SU-DHL-6 (cell line): ENCODE data around the gene ONECUT1.

ENCODE experiments used
- H2AFZ ChIP-seq: fragments of 200-600 bp; sonication (generic); 2 replicates; pipeline ENCODE4 v1.6.1; 2014; ENCODE audit warnings: low read depth, mild to moderate bottlenecking, moderate library complexity, mixed read lengths, antibody characterized with exemption, low read length; ENCODE audit not compliant: severe bottlenecking
- H3F3A ChIP-seq: fragments of 200-600 bp; shearing (Covaris generic); 2 replicates; pipeline ENCODE4 v1.6.0; 2016; ENCODE audit warnings: antibody characterized with exemption, mild to moderate bottlenecking; ENCODE audit not compliant: insufficient read depth
- H3K27ac ChIP-seq: fragments of 200-600 bp; sonication (generic); 2 replicates; pipeline ENCODE4 v1.5.1; 2016; ENCODE audit warnings: low read depth, mild to moderate bottlenecking, low read length, moderate library complexity, mixed read lengths
- H3K27me3 ChIP-seq: fragments of 200-600 bp; sonication (generic), shearing (Covaris generic); 2 replicates; pipeline ENCODE4 v1.6.0; 2014; ENCODE audit warnings: mild to moderate bottlenecking, low read length
- H3K36me3 ChIP-seq: fragments of 200-600 bp; sonication (generic); 2 replicates; pipeline ENCODE4 v1.6.1; 2014; ENCODE audit warnings: mild to moderate bottlenecking, low read length, mixed read lengths
- H3K4me2 ChIP-seq: fragments of 300-600, 200-600 bp; shearing (Covaris generic), sonication (generic); 2 replicates; pipeline ENCODE4 v1.6.0; 2014; ENCODE audit warnings: low read length, low read depth, mild to moderate bottlenecking; ENCODE audit not compliant: poor library complexity, severe bottlenecking
- H3K4me3 ChIP-seq: fragments of 200-600 bp; sonication (generic); 2 replicates; pipeline ENCODE4 v1.5.1; 2014; ENCODE audit warnings: antibody characterized with exemption, low read length, mild to moderate bottlenecking, mixed read lengths; ENCODE audit not compliant: insufficient read depth, poor library complexity, severe bottlenecking
- H3K79me2 ChIP-seq: fragments of 200-600 bp; sonication (generic); 2 replicates; pipeline ENCODE4 v1.6.1; 2014; ENCODE audit warnings: mild to moderate bottlenecking, low read length, moderate library complexity; ENCODE audit not compliant: insufficient read depth
- H3K9ac ChIP-seq: fragments of 200-600 bp; sonication (generic); 2 replicates; pipeline ENCODE4 v1.7.0; 2014; ENCODE audit warnings: mild to moderate bottlenecking, low read length
- H3K9me2 ChIP-seq: fragments of 200-600 bp; sonication (generic); replicated peaks from 2 replicates; pipeline ENCODE4 v1.6.1; 2014; ENCODE audit warnings: low read length; ENCODE audit not compliant: insufficient read depth
- H3K9me3 ChIP-seq: fragments of 200-600 bp; sonication (generic); 2 replicates; pipeline ENCODE4 v1.6.1; 2014; ENCODE audit warnings: low read length, mixed read lengths; ENCODE audit not compliant: insufficient read depth
- H4K20me1 ChIP-seq: fragments of 200-600 bp; sonication (generic); 2 replicates; pipeline ENCODE4 v1.6.1; 2014; ENCODE audit warnings: low read depth, mild to moderate bottlenecking, antibody characterized with exemption, low read length, moderate library complexity, mixed read lengths
- CTCF ChIP-seq: fragments of 200-600 bp; sonication (generic); IDR thresholded peaks from one replicate; pipeline ENCODE4 v1.5.1; 2017; ENCODE audit warnings: antibody characterized with exemption, mild to moderate bottlenecking, low read length, moderate library complexity; ENCODE audit not compliant: insufficient read depth, poor library complexity, severe bottlenecking
- EZH2phosphoT487 ChIP-seq: fragments of 200-600 bp; sonication (generic), shearing (Covaris generic); conservative IDR thresholded peaks from 2 replicates; pipeline ENCODE4 v1.6.1; 2018; ENCODE audit warnings: mild to moderate bottlenecking, antibody characterized with exemption, low read length, moderate library complexity, mixed read lengths

The ONECUT1 gene

DNA sequence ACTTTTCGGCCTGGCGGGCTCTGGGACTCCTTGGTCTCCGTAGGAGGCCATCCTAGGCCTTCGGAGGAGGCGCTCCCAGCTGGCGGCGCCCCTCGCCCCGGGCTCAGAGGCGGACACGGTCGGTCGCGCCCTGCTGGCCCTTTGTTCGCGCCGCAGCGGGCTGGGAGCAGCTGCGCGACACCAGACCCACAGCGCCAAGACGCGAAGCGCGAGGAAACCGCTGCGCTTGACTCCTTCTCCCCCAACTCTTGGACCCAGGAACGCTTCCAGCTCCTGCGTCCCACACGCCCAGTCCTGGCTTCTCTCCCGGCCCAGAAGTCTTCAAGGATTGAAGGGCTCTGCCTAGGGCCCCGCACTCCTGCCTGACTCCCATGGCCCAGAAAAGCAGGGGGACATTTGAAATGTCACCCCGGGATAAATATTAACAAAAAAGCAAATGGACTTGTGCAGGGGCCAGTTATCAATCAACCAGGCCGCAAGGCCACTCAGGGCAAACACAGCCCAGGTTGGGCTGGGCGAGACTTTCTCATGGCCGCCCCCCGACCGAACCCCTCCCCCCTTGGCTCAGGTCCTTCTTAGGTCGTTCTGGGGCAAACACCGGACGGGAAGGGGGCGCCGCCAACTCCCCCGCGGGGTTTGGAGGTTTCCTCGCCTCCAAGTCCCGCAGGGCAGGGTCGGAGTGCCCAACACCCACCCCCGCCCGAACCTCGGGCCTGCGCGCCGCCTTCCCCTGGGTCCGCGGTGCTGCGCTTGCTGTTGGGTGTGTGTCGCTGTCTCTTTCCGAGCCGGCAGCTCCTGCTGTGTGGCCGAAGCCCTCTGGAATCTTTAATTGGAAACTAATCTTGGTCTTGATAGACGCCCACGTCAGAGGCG lies 5.1 kb downstream of the ONECUT1 start:
- Histone ChIP-seq H3K4me2 (no peak overlapping the region), H3K36me3 (no peaks in the 10 kb centered on the region), H4K20me1 (no peaks in the 10 kb centered on the region), H3K9me2 (no peaks in the 10 kb centered on the region), H3F3A (no peaks in the 10 kb centered on the region), H2AFZ (no peak overlapping the region), H3K4me3 (no peak overlapping the region), H3K27ac (no peak overlapping the region), H3K9me3 (no peaks in the 10 kb centered on the region), H3K79me2 (no peaks in the 10 kb centered on the region), H3K27me3 (no peaks in the 10 kb centered on the region), H3K9ac (no peak overlapping the region)
- TF ChIP-seq EZH2phosphoT487 (no peak), CTCF (no peak)

GRCh38 chr15:52783929-52784798 lies 6.0 kb downstream of the ONECUT1 start:
- Histone ChIP-seq H3K9me3 (no peaks in the 10 kb centered on the region), H3K27me3 (no peaks in the 10 kb centered on the region), H4K20me1 (no peaks in the 10 kb centered on the region), H3K36me3 (no peaks in the 10 kb centered on the region), H3K9ac (no peak overlapping the region), H2AFZ (no peak overlapping the region), H3K9me2 (no peaks in the 10 kb centered on the region), H3K79me2 (no peaks in the 10 kb centered on the region), H3K4me3 (no peak overlapping the region), H3K4me2 (no peak overlapping the region), H3F3A (no peaks in the 10 kb centered on the region), H3K27ac (no peak overlapping the region)
- TF ChIP-seq CTCF, result peak; percentile 29
- no peak for TF ChIP-seq EZH2phosphoT487

DNA sequence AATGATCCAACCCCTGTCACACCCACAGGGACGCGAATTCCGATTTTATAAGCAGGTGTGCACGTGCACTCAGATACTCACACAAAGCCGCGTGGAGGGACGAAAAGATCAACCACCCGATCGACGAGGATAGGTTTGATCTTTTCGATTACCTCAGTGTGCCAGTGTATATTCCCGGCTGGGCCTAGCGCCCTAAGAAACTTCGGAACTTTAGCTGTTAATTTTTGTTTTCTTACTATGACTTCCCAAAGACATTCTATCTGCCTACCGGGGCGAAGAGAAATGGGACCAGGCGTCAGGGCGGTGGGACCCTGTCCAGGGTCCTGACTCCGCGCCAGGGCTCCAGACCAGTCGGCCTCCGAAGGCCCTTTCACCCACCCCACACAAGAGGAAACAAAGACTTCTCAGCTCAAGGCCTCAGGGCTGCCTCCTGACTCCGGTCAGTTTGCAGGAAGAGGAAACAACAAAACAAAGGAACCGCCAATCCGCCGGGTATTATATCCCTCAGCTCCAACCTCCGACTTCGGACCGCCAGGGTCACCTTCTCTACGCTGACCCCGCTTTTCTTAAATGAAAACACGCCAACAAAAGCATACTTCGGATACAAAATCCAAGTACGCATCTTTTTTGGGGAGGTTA lies 6.8 kb downstream of the ONECUT1 start:
- no peak for TF ChIP-seq CTCF
- TF ChIP-seq EZH2phosphoT487, result no peak
- no peaks in the 10 kb centered on the region for H3F3A ChIP-seq
- H3K4me2 ChIP-seq, result no peak overlapping the region
- H3K27me3 ChIP-seq, result no peaks in the 10 kb centered on the region
- no peak overlapping the region for H2AFZ ChIP-seq
- no peak overlapping the region for H3K9ac ChIP-seq
- no peaks in the 10 kb centered on the region for H4K20me1 ChIP-seq
- no peak overlapping the region for H3K27ac ChIP-seq
- H3K36me3 ChIP-seq, result no peaks in the 10 kb centered on the region
- H3K9me2 ChIP-seq, result no peaks in the 10 kb centered on the region
- H3K9me3 ChIP-seq, result no peaks in the 10 kb centered on the region
- H3K4me3 ChIP-seq, result no peak overlapping the region
- H3K79me2 ChIP-seq, result no peaks in the 10 kb centered on the region
